GM21447 (cell line): ENCODE measurements around the gene TMEM40.
"Not testable (repeated sequence)": the region's sequence is repeated elsewhere in the genome, so short reads cannot be mapped to it uniquely, and the experiment has no call there.

Experiments used
- ATAC-seq: cut with Tn5 transposase; IDR thresholded peaks from one replicate; pipeline ENCODE4 v1.9.1; 2021; ENCODE audit not compliant: unreplicated experiment

Gene TMEM40, protein sequence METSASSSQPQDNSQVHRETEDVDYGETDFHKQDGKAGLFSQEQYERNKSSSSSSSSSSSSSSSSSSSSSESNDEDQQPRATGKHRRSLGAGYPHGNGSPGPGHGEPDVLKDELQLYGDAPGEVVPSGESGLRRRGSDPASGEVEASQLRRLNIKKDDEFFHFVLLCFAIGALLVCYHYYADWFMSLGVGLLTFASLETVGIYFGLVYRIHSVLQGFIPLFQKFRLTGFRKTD

DNA sequence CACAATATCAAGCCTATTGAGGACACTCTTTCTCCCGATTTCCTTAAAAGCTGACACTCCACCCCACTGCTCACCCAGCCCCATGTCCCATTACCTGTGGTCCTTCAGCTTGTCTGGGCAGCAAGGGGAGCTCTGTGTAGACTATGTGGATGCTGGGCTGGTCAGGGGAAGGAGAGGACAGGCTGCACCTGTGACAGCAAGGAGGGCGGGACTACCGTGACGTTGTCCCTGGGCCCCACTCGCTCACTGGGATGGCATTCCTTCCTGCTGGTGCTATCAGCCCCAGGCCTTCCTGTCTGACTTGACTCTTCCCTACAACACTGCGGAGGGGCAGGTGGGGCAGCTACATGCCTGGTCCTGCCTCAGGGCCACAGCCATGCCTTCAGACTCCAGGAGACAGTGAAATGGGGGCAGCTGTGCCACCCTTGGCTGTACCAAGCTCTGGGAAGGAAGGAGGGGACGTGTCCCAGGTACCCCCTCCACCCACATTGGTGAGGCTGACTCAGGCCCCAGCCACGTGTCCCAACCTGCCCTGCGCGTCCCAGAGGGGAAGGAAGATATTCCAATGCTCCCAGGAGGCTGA, at the start of gene TMEM40:
Gene TMEM40 (minus strand): TSS at position 163 of the 583 bp plus-strand sequence. CDS start 9,427 bp downstream, outside the sequence.
- ATAC-seq, result no peak

DNA sequence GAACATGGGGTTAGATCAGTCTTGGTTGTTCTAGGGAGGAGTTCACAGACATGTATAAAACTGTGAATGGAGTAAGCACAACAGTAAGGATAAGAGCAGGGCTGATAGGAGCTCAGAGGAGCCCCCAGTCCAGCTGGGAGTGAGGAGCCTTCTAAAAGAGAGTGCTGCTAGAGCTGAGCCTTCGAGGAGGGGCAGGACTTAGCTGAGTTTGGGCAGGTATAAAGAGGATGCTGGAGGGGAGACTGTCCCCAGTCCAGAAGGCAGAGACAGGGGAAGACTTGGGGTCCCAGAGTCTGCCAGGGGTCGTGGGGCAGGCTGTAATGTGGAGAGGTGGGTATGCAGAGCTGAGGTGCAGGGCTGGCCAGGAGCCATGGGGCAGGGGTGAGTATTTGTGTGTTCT, 49.5 kb upstream of the TMEM40 start:
- no peak for ATAC-seq

DNA sequence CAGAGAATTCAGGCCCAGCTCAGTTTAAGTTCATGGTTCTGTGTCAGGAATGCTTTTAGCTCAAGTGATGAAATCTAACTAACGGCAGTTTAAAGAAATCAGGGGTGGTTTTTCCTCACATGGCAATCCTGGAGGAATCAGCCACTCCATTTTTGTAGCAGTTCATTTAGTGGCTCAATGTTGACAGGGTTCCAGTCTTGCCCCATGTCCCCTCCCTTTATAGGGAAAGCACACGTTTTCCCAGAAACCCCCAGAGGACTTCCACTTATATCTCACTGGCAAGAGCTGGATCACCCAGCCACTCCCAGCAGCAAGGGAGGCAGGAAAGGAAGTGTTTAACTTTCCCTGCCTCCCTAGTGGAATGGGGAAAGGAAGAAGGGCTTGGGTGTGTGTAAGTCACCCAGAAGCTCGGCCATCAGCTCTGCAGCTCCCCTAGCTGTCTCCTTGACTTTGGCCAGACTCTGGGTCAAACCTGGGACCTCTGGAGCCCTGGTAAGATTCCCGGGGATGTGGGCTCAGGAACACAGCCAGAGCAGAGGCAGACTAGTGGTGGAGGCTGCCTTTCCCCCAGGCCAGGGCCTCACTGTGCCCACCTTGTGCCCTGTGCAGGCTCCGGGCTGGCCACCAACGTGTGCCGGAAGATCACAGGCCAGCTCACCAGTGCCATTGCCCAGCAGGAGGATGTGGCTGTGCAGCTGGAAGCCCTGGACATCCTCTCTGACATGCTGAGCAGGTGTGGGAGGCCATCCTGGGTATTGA, 48.7 kb upstream of the TMEM40 start:
- no peak for ATAC-seq

DNA sequence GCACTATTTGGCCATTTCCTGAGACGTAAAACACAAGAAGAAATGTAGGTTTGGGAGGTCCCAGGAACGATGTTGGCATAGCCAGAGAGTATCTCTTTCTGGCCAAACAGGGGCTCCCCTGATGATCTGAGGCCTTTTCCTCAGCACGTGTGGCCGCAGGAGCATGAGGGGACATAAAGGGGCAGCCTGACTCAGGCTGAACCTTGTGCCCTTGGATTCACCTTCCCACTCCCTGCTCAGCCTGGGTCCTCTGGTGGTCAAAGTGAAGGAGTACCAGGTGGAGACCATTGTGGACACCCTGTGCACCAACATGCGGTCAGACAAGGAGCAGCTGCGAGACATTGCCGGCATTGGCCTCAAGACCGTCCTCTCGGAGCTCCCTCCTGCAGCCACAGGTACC, 48.0 kb upstream of the TMEM40 start:
- no peak for ATAC-seq

DNA sequence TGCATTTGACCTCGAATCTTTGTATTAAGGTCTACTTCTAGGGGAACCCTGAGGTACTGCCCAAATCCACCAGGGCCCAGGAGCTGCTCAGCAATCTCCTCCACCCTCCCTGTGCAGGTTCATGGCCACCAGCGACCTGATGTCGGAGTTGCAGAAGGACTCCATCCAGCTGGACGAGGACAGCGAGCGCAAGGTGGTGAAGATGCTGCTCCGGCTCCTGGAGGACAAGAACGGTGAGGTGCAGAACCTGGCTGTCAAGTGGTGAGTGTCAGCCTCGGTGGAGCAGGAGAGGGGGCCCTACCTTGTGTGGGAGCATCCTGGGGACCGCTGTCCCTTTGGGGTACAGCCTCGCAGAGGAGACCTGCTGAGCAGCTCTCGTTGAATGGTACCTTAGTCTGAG, 44.3 kb upstream of the TMEM40 start:
- no peak for ATAC-seq

DNA sequence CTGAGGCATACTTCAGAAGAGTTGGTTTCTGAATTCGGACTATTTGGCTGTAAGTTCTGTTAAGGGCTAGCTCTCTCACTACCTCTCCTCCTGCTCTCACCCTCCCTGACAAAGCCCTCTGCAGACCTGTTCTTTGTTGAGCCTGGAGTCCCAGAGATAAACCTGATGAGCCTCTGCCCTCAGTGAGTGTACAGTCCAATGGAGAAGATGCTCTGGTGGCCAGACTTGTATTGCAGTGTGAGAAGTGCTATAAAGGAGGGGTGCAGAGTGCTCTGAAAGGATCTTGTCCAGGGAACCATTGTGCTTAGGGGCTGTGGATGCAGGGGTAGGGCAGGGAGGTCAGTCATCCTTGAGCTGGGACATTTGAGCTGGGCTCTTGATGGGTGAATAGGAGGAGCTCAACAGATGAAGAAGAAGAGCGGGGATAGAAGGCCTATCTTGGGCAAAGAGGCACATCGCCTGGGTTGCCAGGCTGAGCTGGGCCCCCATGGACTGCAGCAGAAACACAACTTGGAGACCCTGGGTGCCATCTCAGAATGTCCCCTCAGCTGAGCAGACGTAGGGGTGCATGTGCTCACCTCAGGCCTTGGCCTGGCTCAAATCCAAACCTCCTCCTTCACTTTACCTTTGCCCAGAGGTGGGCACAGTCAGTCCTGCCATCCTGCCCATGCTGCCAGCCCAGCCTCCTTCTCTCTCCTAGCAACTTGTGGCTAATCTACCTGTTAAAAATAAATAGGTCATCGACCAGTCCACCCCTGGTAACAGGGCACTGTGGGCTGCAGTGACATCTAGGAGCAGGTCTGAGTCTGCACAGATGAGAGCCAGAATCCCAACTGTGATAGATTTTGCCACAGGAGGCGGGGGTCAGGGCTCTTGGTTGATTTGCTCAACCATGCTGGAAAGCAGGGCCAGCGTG, 40.7 kb upstream of the TMEM40 start:
- ATAC-seq, result no peak

DNA sequence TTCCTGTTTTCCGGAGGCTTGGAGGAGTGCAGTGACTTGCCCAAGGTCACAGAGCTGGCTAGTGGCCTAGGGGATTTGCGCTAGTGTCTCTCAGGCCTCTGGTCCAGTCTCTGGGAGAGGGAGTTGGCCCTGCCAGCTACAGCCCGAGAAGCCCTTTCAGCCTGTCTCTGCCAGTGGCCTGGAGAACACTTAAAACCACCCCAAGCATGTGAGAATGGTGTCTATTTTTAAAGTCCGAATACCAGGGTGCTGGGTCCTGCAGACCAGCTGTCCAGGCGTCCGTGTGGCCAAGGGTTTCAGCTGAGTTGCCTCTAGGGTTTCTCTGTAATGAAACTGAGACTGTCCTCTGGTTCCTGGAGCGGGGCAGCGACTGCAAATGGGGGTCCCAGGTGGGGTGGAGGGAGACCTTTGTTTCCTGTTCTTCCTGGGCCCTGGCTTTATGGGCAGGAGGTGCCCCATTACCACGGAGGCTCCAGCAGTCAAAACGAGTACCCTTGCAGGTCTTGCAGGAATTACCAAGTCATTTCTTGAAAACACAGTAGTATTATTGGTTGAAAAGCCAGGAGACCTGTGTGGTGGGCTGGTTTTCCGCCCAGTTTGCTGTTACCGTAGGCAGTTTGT, 39.6 kb upstream of the TMEM40 start:
- ATAC-seq, result no peak

DNA sequence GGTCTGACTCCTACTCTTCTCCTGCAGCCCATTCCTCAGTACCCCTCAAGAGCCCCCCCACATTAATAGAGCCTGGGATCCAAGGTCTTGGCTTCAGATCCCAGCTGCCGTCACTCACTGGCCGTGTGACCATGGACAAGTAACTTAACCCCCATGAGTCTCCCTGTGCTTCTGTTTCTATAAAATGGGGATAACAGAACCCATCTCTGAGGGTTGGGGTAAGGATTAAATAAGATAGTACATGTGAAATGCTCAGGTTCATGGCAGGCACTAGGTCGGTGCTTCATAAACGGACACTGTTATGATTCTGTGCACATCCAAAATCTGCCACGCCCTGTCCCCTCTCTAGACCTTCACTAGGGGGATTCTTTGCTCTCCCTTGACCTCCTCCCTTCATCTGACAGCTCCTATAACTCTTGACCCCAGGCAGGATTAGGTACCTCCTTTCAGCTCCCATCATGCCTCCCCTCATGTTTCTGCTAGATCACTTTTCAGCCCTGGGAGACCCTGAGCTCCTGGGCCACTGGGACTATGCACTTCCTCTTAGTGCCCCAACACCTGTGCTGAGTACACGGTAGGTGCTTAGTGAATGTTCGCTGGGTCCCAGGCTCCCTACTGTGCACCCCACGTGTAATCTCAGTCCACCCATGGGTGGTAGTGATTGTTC, 39.0 kb upstream of the TMEM40 start:
- ATAC-seq, result no peak

DNA sequence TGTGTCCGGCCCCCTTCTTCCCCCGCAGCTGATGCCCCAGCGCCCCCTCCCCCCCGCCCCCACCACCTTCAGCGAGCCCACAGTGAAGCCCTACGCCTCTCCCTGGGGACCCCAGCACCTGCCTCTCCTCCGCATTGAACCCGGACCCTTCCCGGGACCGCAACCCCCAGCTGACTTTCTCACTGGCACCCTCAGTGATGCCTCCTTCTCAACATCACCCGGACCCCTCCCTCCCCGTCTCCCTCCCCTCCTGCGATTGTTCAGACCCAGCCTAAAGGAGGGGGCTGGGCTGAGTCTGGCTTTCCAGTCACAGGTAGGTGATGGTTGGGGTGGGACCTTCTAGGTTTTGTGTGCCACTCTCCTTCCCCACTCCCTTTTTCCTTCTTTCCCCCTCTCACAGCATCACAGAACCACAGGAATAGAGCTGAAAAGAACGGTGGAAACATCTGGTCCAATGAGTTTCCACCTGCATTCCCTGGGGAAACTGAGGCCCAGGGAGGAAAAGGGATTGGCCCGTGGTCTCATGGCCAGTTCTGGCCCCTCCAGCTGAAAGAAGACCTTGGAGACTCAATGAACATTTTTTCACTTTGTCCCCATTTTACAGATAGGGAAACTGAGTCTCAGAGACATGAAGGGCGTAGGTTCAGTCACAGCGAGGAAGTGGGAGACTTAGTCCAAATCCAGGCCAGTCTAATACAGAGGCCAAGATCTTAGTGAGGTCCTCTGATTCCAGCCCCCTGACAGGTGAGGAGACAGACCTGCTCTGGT, 38.2 kb upstream of the TMEM40 start:
- no peak for ATAC-seq

DNA sequence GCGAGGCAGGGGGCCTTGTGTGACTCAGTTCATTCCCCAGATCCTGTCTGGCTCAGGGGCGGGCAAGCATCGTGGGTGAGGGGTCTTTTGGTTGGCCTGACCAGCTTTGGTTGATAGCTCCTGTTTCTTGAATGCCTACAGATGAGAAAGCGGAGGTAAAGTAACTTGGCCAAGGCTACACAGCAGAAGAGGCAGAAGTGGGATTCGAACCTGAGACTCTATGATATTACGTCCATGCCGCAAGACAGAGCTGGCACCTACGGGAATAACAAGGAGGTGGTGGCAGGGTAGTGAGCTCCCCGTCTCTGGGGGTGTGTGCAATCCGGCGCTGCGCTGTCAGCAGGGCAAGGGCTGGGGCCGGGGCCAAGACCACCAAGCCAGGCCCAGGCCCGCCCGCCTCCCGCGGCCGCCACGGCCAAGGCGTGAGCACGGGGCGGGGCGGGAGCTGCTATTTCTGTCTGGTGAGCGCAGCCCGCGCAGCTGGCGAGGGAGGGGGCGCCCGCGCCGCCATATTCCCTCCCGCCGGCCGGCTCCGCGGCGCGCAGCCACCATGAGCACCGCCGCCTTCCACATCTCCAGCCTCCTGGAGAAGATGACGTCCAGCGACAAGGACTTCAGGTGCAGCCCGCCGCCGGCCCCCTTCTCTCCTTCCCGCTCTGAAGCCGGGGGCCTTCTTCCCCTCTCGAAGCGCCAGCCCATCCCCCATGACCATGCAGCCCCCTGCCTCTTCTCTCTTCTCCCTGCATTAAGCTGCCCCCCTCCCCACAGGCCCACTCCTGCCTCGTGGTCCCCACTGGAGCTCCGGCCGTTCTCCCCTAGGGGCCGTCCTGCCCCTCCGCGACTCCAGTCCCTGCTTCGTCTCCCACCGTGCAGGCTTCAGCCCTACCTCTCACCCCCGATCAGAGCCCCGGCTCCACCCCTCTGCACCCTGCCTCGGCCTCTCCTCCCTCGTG, 37.4 kb upstream of the TMEM40 start, which contains the start of gene CAND2:
Gene CAND2 (plus strand): TSS at position 510 of the 953 bp plus-strand sequence. CDS start 41 bp downstream, at position 551.
- no peak for ATAC-seq

DNA sequence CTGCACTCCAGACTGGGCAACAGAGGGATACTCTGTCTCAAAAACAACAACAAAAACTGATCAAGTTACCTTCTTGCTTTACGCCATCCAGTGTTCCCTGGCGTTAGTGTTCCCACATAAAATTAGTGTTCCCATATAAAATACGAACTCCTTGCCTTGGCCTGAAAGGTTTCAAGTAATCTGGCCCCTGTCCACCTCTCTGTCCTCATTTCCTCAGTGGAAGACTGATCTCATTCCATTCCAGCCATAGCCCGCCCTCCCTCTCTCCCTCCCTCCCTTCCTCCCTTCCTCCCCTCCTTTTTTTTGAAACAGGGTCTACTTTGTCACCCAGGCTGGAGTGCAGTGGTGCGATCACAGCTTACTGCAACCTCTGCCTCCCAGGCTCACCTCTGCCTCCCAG, 34.6 kb upstream of the TMEM40 start:
- ATAC-seq, result no peak

DNA sequence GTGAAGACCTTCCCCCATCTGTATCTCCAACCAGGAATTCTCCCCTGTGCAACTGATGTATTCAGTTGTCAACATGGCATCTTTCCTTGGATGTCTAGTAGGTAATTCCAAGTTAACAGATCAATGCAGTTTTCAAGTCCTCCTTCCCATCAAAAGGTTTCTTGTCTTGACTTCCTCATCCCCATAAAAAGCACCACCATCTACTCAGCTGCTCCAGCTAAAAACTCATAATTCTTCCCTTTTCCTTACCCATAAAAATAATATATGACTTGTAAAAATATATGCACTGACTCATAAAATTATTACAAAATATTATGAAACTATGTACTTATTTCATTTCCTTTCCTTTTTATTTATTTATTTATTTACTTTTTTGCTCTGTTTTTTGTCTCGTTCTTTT, 32.4 kb upstream of the TMEM40 start:
- no peak for ATAC-seq

DNA sequence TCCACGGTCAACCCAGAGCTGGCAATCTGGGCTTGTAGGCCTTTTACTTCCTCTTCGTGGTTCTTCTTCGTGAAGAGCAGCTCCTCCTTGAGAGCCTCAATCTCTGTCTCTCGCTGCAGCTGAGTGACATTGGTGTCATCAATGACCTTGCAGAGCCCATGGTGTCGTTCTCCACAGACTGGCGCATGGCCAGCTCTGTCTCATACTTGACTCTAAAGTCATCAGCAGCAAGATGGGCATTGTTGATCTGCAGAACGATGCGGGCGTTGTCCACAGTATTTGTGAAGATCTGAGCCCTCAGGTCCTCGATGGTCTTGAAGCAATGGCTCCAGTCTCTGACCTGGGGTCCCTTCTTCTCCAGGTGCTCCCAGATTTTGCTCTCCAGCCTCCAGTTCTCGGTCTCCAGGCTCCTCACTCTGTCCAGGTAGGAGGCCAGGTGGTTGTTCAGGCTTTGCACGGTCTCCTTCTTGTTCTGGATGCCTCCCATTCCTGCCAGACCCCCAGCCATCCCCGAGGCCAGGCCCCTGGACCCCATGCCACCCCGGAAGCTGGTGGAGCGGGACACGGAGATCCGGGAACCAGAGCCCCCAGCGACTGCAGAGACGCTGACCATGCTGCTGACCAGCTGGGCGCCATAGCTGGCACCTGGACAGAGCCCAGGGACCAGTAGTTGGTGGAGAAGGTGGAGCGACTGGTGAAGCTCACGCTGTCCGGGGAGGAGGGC, 29.1 kb upstream of the TMEM40 start:
- ATAC-seq, result not testable (repeated sequence)

DNA sequence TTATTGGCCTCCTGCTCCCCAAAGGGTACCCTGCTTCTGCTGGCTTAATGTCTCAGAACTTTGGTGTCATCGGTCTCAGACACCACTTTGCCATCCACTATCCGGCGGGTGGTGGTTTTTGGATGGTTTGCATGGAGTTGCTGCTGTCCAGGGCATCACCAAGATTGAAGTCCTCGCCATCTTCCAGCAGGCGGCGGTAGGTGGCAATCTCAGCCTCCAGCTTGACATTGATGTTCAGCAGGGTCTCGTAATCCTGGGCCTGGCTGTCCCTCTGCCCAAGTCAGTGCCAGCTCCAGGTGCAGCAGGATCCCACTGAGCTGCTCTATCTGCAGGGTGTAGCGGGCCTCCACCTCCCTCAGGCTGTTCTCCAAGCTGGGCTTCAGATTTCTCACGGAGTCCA, 28.3 kb upstream of the TMEM40 start:
- ATAC-seq, result not testable (repeated sequence)

DNA sequence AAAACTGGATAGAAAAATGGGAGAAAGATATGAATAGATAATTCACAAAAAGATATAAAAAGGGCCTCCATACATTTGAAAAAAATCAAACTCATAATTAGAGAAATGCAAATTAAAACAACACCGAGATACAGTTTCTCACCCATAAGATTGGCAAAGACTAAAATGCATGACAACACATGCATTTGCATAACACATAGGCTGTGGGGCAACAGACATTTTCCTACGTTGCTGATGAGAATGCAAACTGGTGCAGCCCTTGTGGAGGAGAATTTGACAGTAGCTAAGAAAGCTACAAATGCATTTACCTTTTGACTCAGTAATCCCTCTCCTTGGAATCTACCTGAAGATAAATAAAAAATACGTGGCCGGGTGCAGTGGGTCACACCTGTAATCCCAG, 26.0 kb upstream of the TMEM40 start:
- no peak for ATAC-seq

DNA sequence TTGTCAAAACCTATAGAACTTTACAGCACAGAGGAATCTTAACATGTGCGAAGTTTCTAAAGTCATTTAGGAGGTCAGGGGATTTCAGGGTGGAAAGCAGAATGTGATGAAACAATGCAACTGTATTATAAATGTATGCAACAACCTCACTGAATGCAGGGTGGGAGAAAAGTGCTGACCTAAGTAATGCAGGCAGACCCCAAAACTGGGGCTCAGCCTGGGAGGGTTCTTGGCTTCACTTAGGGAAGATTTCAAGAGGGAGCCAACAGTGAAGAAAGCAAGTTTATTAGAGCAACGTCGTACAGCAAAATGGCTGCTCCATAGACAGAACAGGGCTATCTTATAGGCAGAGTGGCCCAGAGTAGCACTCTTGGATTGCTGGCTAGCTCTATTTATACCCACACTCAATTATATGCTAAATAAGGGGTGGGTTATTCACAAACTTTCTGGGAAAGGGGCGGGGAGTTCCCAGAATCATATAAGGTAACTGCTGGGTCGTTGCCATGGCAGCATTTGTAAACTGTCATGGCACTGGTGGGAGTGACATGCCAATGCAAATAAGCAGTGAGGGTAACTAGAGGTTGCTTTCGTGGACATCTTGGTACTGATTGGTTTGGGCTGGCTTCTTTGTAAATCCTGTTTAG, 23.2 kb upstream of the TMEM40 start:
- no peak for ATAC-seq

DNA sequence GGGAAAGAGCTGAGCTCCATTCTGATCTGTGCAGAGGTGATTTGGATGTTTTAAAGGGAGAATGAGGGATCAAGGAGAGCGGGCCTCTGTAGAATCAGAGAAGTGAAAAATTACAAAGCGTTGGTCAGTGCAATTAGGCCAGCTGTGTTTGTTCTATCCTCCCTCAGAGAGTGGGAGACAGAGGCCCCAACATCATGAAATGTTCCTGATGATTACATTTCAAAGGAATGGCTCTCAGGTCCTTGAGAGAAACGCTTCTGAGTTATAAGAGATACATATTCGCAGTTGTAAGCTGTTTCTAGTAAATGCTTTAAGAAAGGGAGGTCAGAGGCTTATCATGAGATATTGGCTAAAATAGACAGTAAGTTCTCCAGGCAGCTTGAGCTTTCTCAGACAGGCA, 21.7 kb upstream of the TMEM40 start:
- no peak for ATAC-seq
